WTC11 (cell line): Measurements from ENCODE around the gene PDE12.

Experiments
- CREM ChIP-seq: sonication (generic); formaldehyde crosslinking; IDR thresholded peaks from 2 replicates; pipeline ENCODE4 v1.8.1; 2022; ENCODE audit warnings: mild to moderate bottlenecking, missing genetic modification reagents, moderate library complexity
- CTCF ChIP-seq: fragments of 200-600 bp; IDR thresholded peaks from 2 replicates; pipeline ENCODE4 v1.8.0; 2022; ENCODE audit warnings: antibody characterized with exemption
- ESRRA ChIP-seq: sonication (generic); formaldehyde crosslinking; IDR thresholded peaks from 2 replicates; pipeline ENCODE4 v1.8.1; 2022; ENCODE audit warnings: mild to moderate bottlenecking, missing genetic modification reagents, borderline replicate concordance
- ETV6 ChIP-seq: sonication (generic); formaldehyde crosslinking; IDR thresholded peaks from 2 replicates; pipeline ENCODE4 v1.8.1; 2022; ENCODE audit warnings: mild to moderate bottlenecking, missing genetic modification reagents
- JUN ChIP-seq: sonication (generic); formaldehyde crosslinking; IDR thresholded peaks from 2 replicates; pipeline ENCODE4 v1.8.0; 2023; ENCODE audit warnings: mild to moderate bottlenecking, missing genetic modification reagents
- KAT7 ChIP-seq: sonication (generic); formaldehyde crosslinking; IDR thresholded peaks from 2 replicates; pipeline ENCODE4 v1.8.1; 2023; ENCODE audit warnings: missing genetic modification reagents, mild to moderate bottlenecking, borderline replicate concordance
- MAX ChIP-seq: sonication (generic); formaldehyde crosslinking; IDR thresholded peaks from 2 replicates; pipeline ENCODE4 v1.8.0; 2022; ENCODE audit warnings: mild to moderate bottlenecking, missing genetic modification reagents
- MLX ChIP-seq: sonication (generic); formaldehyde crosslinking; IDR thresholded peaks from 2 replicates; pipeline ENCODE4 v1.8.1; 2023; ENCODE audit warnings: mild to moderate bottlenecking, missing genetic modification reagents, moderate library complexity
- NFYB ChIP-seq: sonication (generic); formaldehyde crosslinking; conservative IDR thresholded peaks from 2 replicates; pipeline ENCODE4 v1.8.0; 2022; ENCODE audit warnings: low read depth, missing genetic modification reagents
- NR2C2 ChIP-seq: sonication (generic); formaldehyde crosslinking; IDR thresholded peaks from 2 replicates; pipeline ENCODE4 v1.8.0; 2022; ENCODE audit warnings: mild to moderate bottlenecking, missing genetic modification reagents
- RORB ChIP-seq: fragments of 250-450 bp; sonication (Bioruptor Pico); IDR thresholded peaks from 2 replicates; pipeline ENCODE4 v1.9.0; 2021; ENCODE audit warnings: mild to moderate bottlenecking
- TEAD4 ChIP-seq: sonication (generic); formaldehyde crosslinking; IDR thresholded peaks from 2 replicates; pipeline ENCODE4 v1.8.0; 2022; ENCODE audit warnings: mild to moderate bottlenecking, missing genetic modification reagents
- ZNF263 ChIP-seq: sonication (generic); formaldehyde crosslinking; IDR thresholded peaks from 2 replicates; pipeline ENCODE4 v1.8.1; 2022; ENCODE audit warnings: low read depth, mild to moderate bottlenecking, moderate library complexity, missing genetic modification reagents

- no peak for TF ChIP-seq CTCF
- TF ChIP-seq ESRRA (CRISPR knock-in tag): no peak
- no peak for TF ChIP-seq KAT7 (CRISPR knock-in tag)
- no peak for TF ChIP-seq JUN
- no peak for TF ChIP-seq RORB (CRISPR knock-in tag)
- no peak for TF ChIP-seq CREM
- TF ChIP-seq NFYB (CRISPR knock-in tag): no peak
- no peak for TF ChIP-seq MAX
- no peak for TF ChIP-seq ZNF263 (CRISPR knock-in tag)
- no peak for TF ChIP-seq MLX (CRISPR knock-in tag)
- no peak for TF ChIP-seq ETV6 (CRISPR knock-in tag)
- TF ChIP-seq NR2C2 (CRISPR knock-in tag): no peak
- TF ChIP-seq TEAD4 (CRISPR knock-in tag): no peak
These were observed 10.3 kb upstream of the PDE12 start for GRCh38 chr3:57545636-57546268.
